ENCODE data around the gene DCAF15. TPM values are rescaled to one million over a fixed set of nuclear protein-coding genes. Genes with fewer than 3 reads are reported as not detected.

Gene DCAF15
- total RNA-seq, 1 donor from 2014 or later: 21.0 TPM

DNA sequence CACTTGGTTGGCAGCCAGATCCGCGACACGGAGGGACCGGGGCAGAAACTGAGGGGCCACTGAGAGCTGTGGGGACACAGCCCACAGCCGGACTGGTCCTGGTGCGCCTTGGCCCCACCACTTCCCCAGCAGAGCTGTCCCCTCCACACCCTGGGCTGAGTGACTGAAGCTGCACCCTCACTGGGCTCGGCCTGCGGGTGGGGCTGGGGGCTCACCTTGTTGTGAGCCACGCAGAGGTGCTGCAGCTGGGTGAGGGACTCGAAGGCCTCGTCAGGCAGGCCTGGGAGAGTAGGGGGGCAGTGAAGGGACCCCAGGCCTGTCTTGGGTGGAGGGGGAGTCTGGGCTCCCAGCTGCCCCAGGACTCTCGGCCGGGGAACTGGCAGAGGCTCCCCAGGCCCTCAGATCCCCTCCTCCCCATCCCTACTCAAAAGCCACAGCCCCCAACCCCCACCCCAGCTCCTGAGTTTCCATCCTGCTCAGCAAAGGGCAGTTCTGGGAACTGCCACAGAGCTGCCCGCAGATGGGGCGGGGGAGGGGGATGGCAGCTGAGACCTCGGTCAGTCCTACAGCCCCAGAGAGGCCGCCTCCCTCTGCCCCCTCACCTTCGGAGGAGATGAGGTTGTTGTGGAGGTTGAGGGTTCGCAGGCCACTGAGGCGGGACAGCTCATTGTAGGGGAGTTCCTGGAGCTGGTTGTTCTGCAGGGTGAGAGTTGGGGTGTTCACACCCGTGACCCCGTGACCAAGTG lies 16.4 kb upstream of the DCAF15 start:
- Mint-ChIP-seq H3K4me1 (ENCODE audit: low read depth) (peaks cover 9% of the 10 kb centered on the region), H3K9me3 (ENCODE audit: low read depth) (no peaks in the 10 kb centered on the region), H3K36me3 (ENCODE audit: low read depth) (no peaks in the 10 kb centered on the region), H3K27me3 (ENCODE audit: low read depth) (no peaks in the 10 kb centered on the region), H3K27ac (ENCODE audit: unreplicated experiment) (no peak overlapping the region), H3K4me3 (ENCODE audit: unreplicated experiment) (peak overlapping the region; percentile 16)
- DNase-seq (ENCODE audit: low spot score): no peak
- TF ChIP-seq CTCF (IDR thresholded peaks at IDR 0.05): no peak

DNA sequence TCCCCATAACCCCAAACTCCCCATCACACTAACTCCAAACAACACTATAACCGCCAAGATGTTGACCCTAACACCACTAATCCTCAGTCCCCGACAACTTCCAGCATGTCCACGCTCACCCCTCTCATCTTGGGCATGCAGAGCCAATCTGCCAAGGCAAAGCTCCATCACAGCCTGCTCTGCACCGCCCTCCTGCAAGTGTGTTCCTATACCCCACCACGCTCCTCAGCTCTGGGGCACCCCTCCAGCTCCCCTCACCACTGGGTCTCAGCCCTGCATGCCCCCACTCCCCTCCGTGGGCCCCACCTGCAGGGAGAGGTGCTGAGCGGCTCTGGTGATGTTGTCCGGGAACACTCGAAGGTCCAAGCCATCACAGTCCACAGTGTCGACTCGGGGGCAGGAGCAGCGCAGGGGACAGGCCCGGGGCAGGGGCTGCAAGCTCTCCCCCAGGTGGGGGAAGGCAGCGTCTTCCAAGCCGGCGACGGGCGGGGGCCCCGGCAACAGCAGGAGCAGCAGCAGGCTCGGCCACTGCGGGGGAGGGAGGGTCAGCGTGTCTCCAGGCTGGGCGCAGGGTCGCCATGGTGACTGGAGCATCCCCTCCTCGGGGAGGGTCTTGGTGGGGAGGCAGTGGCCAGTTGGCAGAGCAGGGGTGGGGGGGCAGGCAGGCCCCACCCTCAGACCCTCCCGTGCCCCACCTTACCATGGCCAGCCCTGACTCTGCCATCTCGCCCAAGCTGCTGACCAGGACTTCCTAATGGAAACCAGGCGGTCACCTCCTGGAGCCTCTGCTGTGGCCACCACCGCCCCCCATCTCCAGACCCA lies 14.6 kb upstream of the DCAF15 start:
- Mint-ChIP-seq H3K9me3 (ENCODE audit: low read depth) (no peaks in the 10 kb centered on the region), H3K36me3 (ENCODE audit: low read depth) (no peaks in the 10 kb centered on the region), H3K27me3 (ENCODE audit: low read depth) (no peaks in the 10 kb centered on the region), H3K27ac (ENCODE audit: unreplicated experiment) (no peak overlapping the region), H3K4me1 (ENCODE audit: low read depth) (peaks cover 9% of the 10 kb centered on the region), H3K4me3 (ENCODE audit: unreplicated experiment) (peak overlapping the region; percentile 68)
- no peak for TF ChIP-seq CTCF (IDR thresholded peaks at IDR 0.05)
- no peak for DNase-seq (ENCODE audit: low spot score)

- no peaks in the 10 kb centered on the region for H3K9me3 Mint-ChIP-seq (ENCODE audit: low read depth)
- TF ChIP-seq CTCF (IDR thresholded peaks at IDR 0.05): no peak
- H3K27me3 Mint-ChIP-seq (ENCODE audit: low read depth): no peaks in the 10 kb centered on the region
- H3K27ac Mint-ChIP-seq (ENCODE audit: unreplicated experiment): no peak within 1 kb of the TSS
- H3K36me3 Mint-ChIP-seq (ENCODE audit: low read depth): no peaks in the 10 kb centered on the region
- no peak for DNase-seq (ENCODE audit: low spot score)
- peaks cover 9% of the 10 kb centered on the region for H3K4me1 Mint-ChIP-seq (ENCODE audit: low read depth)
- peak within 1 kb of the TSS; percentile 68 for H3K4me3 Mint-ChIP-seq (ENCODE audit: unreplicated experiment)
Measured at GRCh38 chr19:13938301-13939064, 13.8 kb upstream of the DCAF15 start, which contains the start of gene PODNL1. Gene PODNL1 (minus strand): TSS chr19:13938417. CDS start chr19:13938181, 236 bp downstream.

DNA sequence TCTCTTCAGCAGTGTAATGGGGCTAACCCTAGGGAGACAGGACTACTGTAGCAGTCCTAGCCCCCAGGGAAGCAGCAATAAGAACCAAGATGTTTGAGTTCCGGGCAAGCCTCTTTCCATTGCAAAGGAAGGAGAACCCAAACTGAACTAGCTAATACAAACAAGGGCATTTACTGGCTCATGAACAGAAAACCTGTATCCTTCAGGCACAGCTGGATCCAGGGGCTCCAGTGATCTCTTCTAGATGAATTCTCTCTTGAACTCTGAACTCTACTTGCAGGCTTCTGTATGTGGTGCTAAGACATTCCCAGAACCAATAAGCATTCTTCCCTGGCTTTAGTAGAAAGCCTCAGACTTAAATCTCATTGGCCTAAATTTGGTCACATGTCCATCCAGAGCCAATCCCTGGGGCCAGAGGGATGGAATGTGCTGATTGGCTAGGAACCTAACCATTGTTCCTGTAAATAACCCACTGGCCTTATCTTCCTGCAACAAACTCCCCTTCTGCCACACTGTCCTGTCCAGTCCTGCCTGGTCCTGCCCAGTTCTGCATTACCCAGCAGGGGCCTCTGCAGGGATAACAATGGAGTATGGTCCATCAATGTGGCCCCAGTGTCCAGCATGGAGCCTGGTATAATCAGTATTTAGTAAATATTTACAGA lies 10.2 kb upstream of the DCAF15 start:
- Mint-ChIP-seq H3K36me3 (ENCODE audit: low read depth) (no peaks in the 10 kb centered on the region), H3K4me1 (ENCODE audit: low read depth) (peaks cover 5% of the 10 kb centered on the region), H3K27ac (ENCODE audit: unreplicated experiment) (no peak overlapping the region), H3K27me3 (ENCODE audit: low read depth) (no peaks in the 10 kb centered on the region), H3K9me3 (ENCODE audit: low read depth) (no peaks in the 10 kb centered on the region), H3K4me3 (ENCODE audit: unreplicated experiment) (no peak overlapping the region)
- TF ChIP-seq CTCF (IDR thresholded peaks at IDR 0.05): no peak
- DNase-seq (ENCODE audit: low spot score): no peak
